Ishikawa (cell line): ENCODE results near the gene TRH.

Source experiments
- EGR1 ChIP-seq: IDR thresholded peaks from 2 replicates; pipeline ENCODE4 v1.6.1; 2012
- EP300 ChIP-seq: IDR thresholded peaks from 2 replicates; pipeline ENCODE4 v1.6.1; 2012; ENCODE audit warnings: borderline replicate concordance
- TAF1 ChIP-seq: IDR thresholded peaks from 2 replicates; pipeline ENCODE4 v1.6.1; 2012; ENCODE audit warnings: low read depth, mild to moderate bottlenecking

- TF ChIP-seq TAF1 (no peak), EP300 (no peak), EGR1 (no peak)
Observed at GRCh38 chr3:129947538-129948240, 26.8 kb upstream of the TRH start.
